GM12878 (cell line): Measurements from ENCODE around the gene ADAMTS19. TPM values are rescaled to one million over a fixed set of nuclear protein-coding genes. Genes with fewer than 3 reads are reported as not detected.

Experiments
- ATAC-seq: fragments of 200-7000 bp; cut with Tn5 transposase; 3 replicates; pipeline ENCODE4 v1.9.1; 2020; ENCODE audit warnings: mild to moderate bottlenecking, moderate library complexity
- BruUV-seq: library from RNA; stranded (reverse); fragments of 400-500 nt; replicated peaks from 2 replicates; lab custom pipeline; 2021; lab: Mats Ljungman, UMichigan
- CTCF ChIA-PET: fragments of 300-600 bp; sonication (Branson Sonifier 250); formaldehyde crosslinking; extraction: SDS; loops from one replicate; lab custom pipeline; 2021; ENCODE audit warnings: inconsistent platforms; lab: Yijun Ruan, JAX
- POLR2A ChIA-PET: fragments of 350-600 bp; formaldehyde crosslinking; extraction: SDS; loops from one replicate; lab custom pipeline; 2021; ENCODE audit warnings: inconsistent platforms; lab: Charles Lee
- RAD21 ChIA-PET: fragments of 300-600 bp; sonication (Branson Sonifier 250); formaldehyde crosslinking; loops from one replicate; lab custom pipeline; 2023; ENCODE audit warnings: antibody characterized with exemption; ENCODE audit not compliant: unreplicated experiment; lab: Charles Lee
- SMC1A ChIA-PET: fragments of 300-600 bp; sonication (Branson Sonifier 250); formaldehyde crosslinking; loops from one replicate; lab custom pipeline; 2023; ENCODE audit not compliant: unreplicated experiment, uncharacterized antibody; lab: Charles Lee
- DNase-seq: peaks from one replicate; pipeline ENCODE4 v3.0.0-alpha.2; 2011; ENCODE audit warnings: low read depth, low spot score
- FAIRE-seq: peaks from 3 replicates; lab custom pipeline; 2011; peaks lifted over from hg19 to GRCh38; lab: Jason Lieb, UNC
- H2AFZ ChIP-seq: 2 replicates; pipeline ENCODE4 v1.6.0; 2011; ENCODE audit warnings: low read depth, low read length, control low read depth; ENCODE audit not compliant: control insufficient read depth
- H3K27ac ChIP-seq: 2 replicates; pipeline ENCODE4 v1.5.1; 2011; ENCODE audit warnings: control low read depth; ENCODE audit not compliant: control insufficient read depth, insufficient read depth
- H3K27me3 ChIP-seq, 2 experiments: replicated peaks in 1 of 2; 2 replicates each; pipeline versions ENCODE4 v1.6.0 to v1.6.1; 2011; ENCODE audit warnings: low read length in 1 of 2; ENCODE audit not compliant: control insufficient read depth in 2 of 2, insufficient read depth in 2 of 2
- H3K36me3 ChIP-seq, 2 experiments: 2 replicates each; pipeline ENCODE4 v1.5.1; 2011; ENCODE audit warnings: low read length in 1 of 2; ENCODE audit not compliant: control insufficient read depth in 2 of 2, insufficient read depth in 2 of 2
- H3K4me1 ChIP-seq: 2 replicates; pipeline ENCODE4 v1.6.1; 2011; ENCODE audit warnings: mild to moderate bottlenecking, low read length, moderate library complexity, mixed read lengths; ENCODE audit not compliant: control insufficient read depth, insufficient read depth
- H3K4me2 ChIP-seq: 2 replicates; pipeline ENCODE4 v1.6.0; 2011; ENCODE audit warnings: control low read depth; ENCODE audit not compliant: control insufficient read depth, insufficient read depth
- H3K4me3 ChIP-seq: fragments of 200-600 bp; sonication (generic); 2 replicates; pipeline ENCODE4 v1.5.1; 2016
- H3K79me2 ChIP-seq: 2 replicates; pipeline ENCODE4 v1.6.0; 2011; ENCODE audit warnings: low read length; ENCODE audit not compliant: control insufficient read depth, insufficient read depth
- H3K9ac ChIP-seq: 2 replicates; pipeline ENCODE4 v1.8.0; 2011; ENCODE audit warnings: low read length, control low read depth, mixed read lengths; ENCODE audit not compliant: control insufficient read depth, insufficient read depth
- H3K9me3 ChIP-seq: replicated peaks from 3 replicates; pipeline ENCODE4 v1.5.1; 2011; ENCODE audit warnings: mild to moderate bottlenecking, low read length; ENCODE audit not compliant: control insufficient read depth, insufficient read depth
- H4K20me1 ChIP-seq: 2 replicates; pipeline ENCODE4 v1.6.0; 2011; ENCODE audit not compliant: control insufficient read depth, insufficient read depth
- CBFB ChIP-seq: IDR thresholded peaks from 2 replicates; pipeline ENCODE4 v1.6.1; 2016; ENCODE audit warnings: antibody characterized with exemption, low read depth
- IRF4 ChIP-seq: IDR thresholded peaks from 2 replicates; pipeline ENCODE4 v1.6.1; 2011; ENCODE audit warnings: low read depth, low read length
- KAT2A ChIP-seq: conservative IDR thresholded peaks from 2 replicates; pipeline ENCODE4 v1.6.1; 2011; ENCODE audit warnings: low read depth, low read length; ENCODE audit not compliant: control insufficient read depth
- NFYB ChIP-seq: IDR thresholded peaks from 2 replicates; pipeline ENCODE4 v1.6.1; 2011; ENCODE audit warnings: low read depth, mild to moderate bottlenecking, low read length, improper control_type of control experiment, moderate library complexity; ENCODE audit not compliant: insufficient read depth
- NR2F1 ChIP-seq: fragments of 450-650 bp; conservative IDR thresholded peaks from 2 replicates; pipeline ENCODE4 v1.6.1; 2017; ENCODE audit warnings: mild to moderate bottlenecking
- SMAD1 ChIP-seq: fragments of 450-650 bp; IDR thresholded peaks from 2 replicates; pipeline ENCODE4 v1.6.1; 2018; ENCODE audit warnings: mild to moderate bottlenecking, low read depth; ENCODE audit not compliant: partially characterized antibody
- SPI1 ChIP-seq: IDR thresholded peaks from 2 replicates; pipeline ENCODE4 v1.6.1; 2011; ENCODE audit warnings: low read depth, mild to moderate bottlenecking, low read length, moderate library complexity, borderline replicate concordance; ENCODE audit not compliant: insufficient read depth
- SRF ChIP-seq, 2 experiments: IDR thresholded peaks; 2 replicates each; pipeline ENCODE4 v1.6.1; 2011; ENCODE audit warnings: low read depth in 2 of 2, low read length in 2 of 2, mild to moderate bottlenecking in 1 of 2, moderate library complexity in 1 of 2
- TCF3 ChIP-seq: IDR thresholded peaks from 2 replicates; pipeline ENCODE4 v1.6.1; 2012; ENCODE audit warnings: low read depth, mild to moderate bottlenecking, low read length, borderline replicate concordance; ENCODE audit not compliant: insufficient read depth
- YBX1 ChIP-seq: fragments of 450-650 bp; IDR thresholded peaks from 2 replicates; pipeline ENCODE4 v1.6.1; 2016; ENCODE audit warnings: antibody characterized with exemption
- ZSCAN29 ChIP-seq: fragments of 450-650 bp; IDR thresholded peaks from 2 replicates; pipeline ENCODE4 v1.6.1; 2017; ENCODE audit warnings: mild to moderate bottlenecking, moderate library complexity
- WGBS: methylation state at CpG from one replicate; pipeline ENCODE4 v1.1.6; 2016; ENCODE audit warnings: low lambda C conversion rate; ENCODE audit not compliant: insufficient replicate concordance, insufficient coverage; ENCODE audit errors: missing lambda C conversion rate; 5-methylcytosine and 5-hydroxymethylcytosine counted together
- in situ Hi-C: fragments of 300-500 bp; cut with MboI; formaldehyde crosslinking; loops from 9 replicates; pipeline ENCODE4 v1.14.3; 2018; ENCODE audit warnings: mixed read lengths
- intact Hi-C: fragments of 100-400 bp; cut with micrococcal nuclease; formaldehyde crosslinking; loops from one replicate; pipeline ENCODE4 v1.14.2; 2022; ENCODE audit not compliant: unreplicated experiment
- polyA plus RNA-seq, 11 experiments: library from polyadenylated mRNA; depleted of rRNA in 4 of 11; unstranded in 6 of 11; stranded (reverse) in 5 of 11; fragments of >200 nt; fragmentation: Nextera tagmentation in 4 of 11; fragmentation: Illumina TruSeq in 1 of 11; extraction: Ambion mirVana in 4 of 11; extraction: Trizol in 1 of 11; gene quantifications; 1 replicate in 1 of 11; 2 replicates in 10 of 11; pipeline versions ENCODE4 v1.2.1 to v1.2.3, GENCODE V29; 2011 to 2016; ENCODE audit warnings: inconsistent platforms in 2 of 11, missing spikeins in 2 of 11, low read depth in 1 of 11
- total RNA-seq, 4 experiments: library from RNA; depleted of rRNA in 3 of 4; stranded (reverse); fragments of >200 nt in 3 of 4; fragmentation: Illumina TruSeq in 1 of 4; extraction: Trizol in 1 of 4; gene quantifications; 2 replicates each; pipeline versions ENCODE4 v1.2.1 to v1.2.3, GENCODE V29; 2013 to 2021
- TF ChIP-seq, protein P1 (sequence below): fragments of 450-650 bp; IDR thresholded peaks from 2 replicates; pipeline ENCODE4 v1.6.1; 2017; ENCODE audit warnings: mild to moderate bottlenecking, moderate library complexity

Gene ADAMTS19
- total and polyA plus RNA-seq, 10 of the 15 experiments (the other 5 are each of a cell fraction or from before 2014, with no cell fraction given) = not detected

GRCh38 chr5:129773376-129773775 is 313.3 kb downstream of the ADAMTS19 start:
- in situ Hi-C loops (loop anchor here (5.0 to 25.0 kb wide), 5 partner anchors 79 to 1561 kb away; no protein-coding TSS in a partner anchor), intact Hi-C loops (loop anchor here (5.0 kb wide), 1 partner anchor 1339 kb away; no protein-coding TSS in a partner anchor)
- H3K4me1 ChIP-seq = no peaks in the 10 kb centered on the region
- no peaks in the 10 kb centered on the region for H3K9me3 ChIP-seq
- no TSS peak for BruUV-seq
- SMC1A ChIA-PET = interaction anchor here (6.4 kb wide), 1 partner anchor 80 kb away, joined by 74 read pairs; no protein-coding TSS in a partner anchor
- no peak for ATAC-seq
- RAD21 ChIA-PET = interaction anchor here (1.3 kb wide), 1 partner anchor 368 kb away, joined by 3 read pairs; no protein-coding TSS in a partner anchor
- TF ChIP-seq TCF3 = no peak
- no peaks in the 10 kb centered on the region for H3K27me3 ChIP-seq
- POLR2A ChIA-PET = no interaction called here
- H3K4me2 ChIP-seq = no peak overlapping the region
- no peaks in the 10 kb centered on the region for H3K36me3 ChIP-seq
- H3K27ac ChIP-seq = no peak overlapping the region
- H3K9ac ChIP-seq = no peak overlapping the region
- no peak for FAIRE-seq
- CTCF ChIA-PET = interaction anchor here (0.8 to 7.8 kb wide), 7 partner anchors 14 to 971 kb away, joined by 3 to 175 read pairs (median 4); no protein-coding TSS in a partner anchor
- DNase-seq = no peak
- no peaks in the 10 kb centered on the region for H3K79me2 ChIP-seq
- WGBS = 31% methylated on average over 5 of the region's 5 CpGs
- H4K20me1 ChIP-seq = no peaks in the 10 kb centered on the region
- H3K4me3 ChIP-seq = no peak overlapping the region
- H2AFZ ChIP-seq = no peak overlapping the region

GRCh38 chr5:129781594-129781993 is 321.5 kb downstream of the ADAMTS19 start:
- no peak overlapping the region for H3K4me3 ChIP-seq
- H2AFZ ChIP-seq = no peak overlapping the region
- TF ChIP-seq SPI1 = no peak
- TF ChIP-seq SRF (IDR thresholded peaks at IDR 0.05; ENCODE audit: low read depth in 2 of 2, low read length in 2 of 2) = no peak
- no peak for TF ChIP-seq SMAD1
- no peak for TF ChIP-seq YBX1
- TF ChIP-seq ZSCAN29 = no peak
- TF ChIP-seq KAT2A = no peak
- no peak for TF ChIP-seq CBFB
- TF ChIP-seq TCF3 = no peak
- no peak for TF ChIP-seq IRF4
- no peak for TF ChIP-seq NFYB
- no peak for TF ChIP-seq NR2F1
- TF ChIP-seq, protein P1, sequence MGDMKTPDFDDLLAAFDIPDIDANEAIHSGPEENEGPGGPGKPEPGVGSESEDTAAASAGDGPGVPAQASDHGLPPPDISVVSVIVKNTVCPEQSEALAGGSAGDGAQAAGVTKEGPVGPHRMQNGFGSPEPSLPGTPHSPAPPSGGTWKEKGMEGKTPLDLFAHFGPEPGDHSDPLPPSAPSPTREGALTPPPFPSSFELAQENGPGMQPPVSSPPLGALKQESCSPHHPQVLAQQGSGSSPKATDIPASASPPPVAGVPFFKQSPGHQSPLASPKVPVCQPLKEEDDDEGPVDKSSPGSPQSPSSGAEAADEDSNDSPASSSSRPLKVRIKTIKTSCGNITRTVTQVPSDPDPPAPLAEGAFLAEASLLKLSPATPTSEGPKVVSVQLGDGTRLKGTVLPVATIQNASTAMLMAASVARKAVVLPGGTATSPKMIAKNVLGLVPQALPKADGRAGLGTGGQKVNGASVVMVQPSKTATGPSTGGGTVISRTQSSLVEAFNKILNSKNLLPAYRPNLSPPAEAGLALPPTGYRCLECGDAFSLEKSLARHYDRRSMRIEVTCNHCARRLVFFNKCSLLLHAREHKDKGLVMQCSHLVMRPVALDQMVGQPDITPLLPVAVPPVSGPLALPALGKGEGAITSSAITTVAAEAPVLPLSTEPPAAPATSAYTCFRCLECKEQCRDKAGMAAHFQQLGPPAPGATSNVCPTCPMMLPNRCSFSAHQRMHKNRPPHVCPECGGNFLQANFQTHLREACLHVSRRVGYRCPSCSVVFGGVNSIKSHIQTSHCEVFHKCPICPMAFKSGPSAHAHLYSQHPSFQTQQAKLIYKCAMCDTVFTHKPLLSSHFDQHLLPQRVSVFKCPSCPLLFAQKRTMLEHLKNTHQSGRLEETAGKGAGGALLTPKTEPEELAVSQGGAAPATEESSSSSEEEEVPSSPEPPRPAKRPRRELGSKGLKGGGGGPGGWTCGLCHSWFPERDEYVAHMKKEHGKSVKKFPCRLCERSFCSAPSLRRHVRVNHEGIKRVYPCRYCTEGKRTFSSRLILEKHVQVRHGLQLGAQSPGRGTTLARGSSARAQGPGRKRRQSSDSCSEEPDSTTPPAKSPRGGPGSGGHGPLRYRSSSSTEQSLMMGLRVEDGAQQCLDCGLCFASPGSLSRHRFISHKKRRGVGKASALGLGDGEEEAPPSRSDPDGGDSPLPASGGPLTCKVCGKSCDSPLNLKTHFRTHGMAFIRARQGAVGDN = no peak
- H3K4me2 ChIP-seq = no peak overlapping the region
- no peak overlapping the region for H3K27ac ChIP-seq
- SMC1A ChIA-PET = no interaction called here
- no peak for DNase-seq
- H3K9ac ChIP-seq = no peak overlapping the region
- no peaks in the 10 kb centered on the region for H3K79me2 ChIP-seq
- ATAC-seq = no peak
- POLR2A ChIA-PET = no interaction called here
- BruUV-seq = no TSS peak
- no peaks in the 10 kb centered on the region for H3K27me3 ChIP-seq
- intact Hi-C loops = no loop called here
- RAD21 ChIA-PET = interaction anchor here (1.2 kb wide), 1 partner anchor 10 kb away, joined by 3 read pairs; no protein-coding TSS in a partner anchor
- H3K4me1 ChIP-seq = no peaks in the 10 kb centered on the region
- no peaks in the 10 kb centered on the region for H3K36me3 ChIP-seq
- 46% methylated on average over 2 of the region's 2 CpGs for WGBS
- in situ Hi-C loops = no loop called here
- H4K20me1 ChIP-seq = no peaks in the 10 kb centered on the region
- no peaks in the 10 kb centered on the region for H3K9me3 ChIP-seq
- CTCF ChIA-PET = interaction anchor here (1.2 to 1.4 kb wide), 2 partner anchors 14 to 70 kb away, joined by 3 read pairs; no protein-coding TSS in a partner anchor
- FAIRE-seq = no peak
